Left lobe of liver (tissue), 2 donors: Measurements from ENCODE around the gene TNP1. TPM values are rescaled to one million over a fixed set of nuclear protein-coding genes. Genes with fewer than 3 reads are reported as not detected.

Source experiments
- ATAC-seq: fragments of 200-7000 bp; cut with Tn5 transposase; one replicate; pipeline ENCODE4 v1.9.1; 2020; ENCODE audit warnings: mild to moderate bottlenecking, moderate library complexity
- DNase-seq: peaks from one replicate; pipeline ENCODE4 v3.0.0-alpha.2; 2020; ENCODE audit warnings: low spot score
- total RNA-seq: library from RNA; stranded (reverse); gene quantifications from one replicate; pipeline ENCODE4 v1.2.1, GENCODE V29; 2021
- donor health status: DM: no; HTN: no; CAD: no; lungs with moderate emphysema.
- donor health status: DM: no; HTN: yes; CAD: no.

Gene TNP1
- total RNA-seq, 1 donor from 2014 or later, result not detected

GRCh38 chr2:216875862-216876261 lies 16.0 kb upstream of the TNP1 start:
- no peak for DNase-seq
- peak; percentile 17 for ATAC-seq

DNA sequence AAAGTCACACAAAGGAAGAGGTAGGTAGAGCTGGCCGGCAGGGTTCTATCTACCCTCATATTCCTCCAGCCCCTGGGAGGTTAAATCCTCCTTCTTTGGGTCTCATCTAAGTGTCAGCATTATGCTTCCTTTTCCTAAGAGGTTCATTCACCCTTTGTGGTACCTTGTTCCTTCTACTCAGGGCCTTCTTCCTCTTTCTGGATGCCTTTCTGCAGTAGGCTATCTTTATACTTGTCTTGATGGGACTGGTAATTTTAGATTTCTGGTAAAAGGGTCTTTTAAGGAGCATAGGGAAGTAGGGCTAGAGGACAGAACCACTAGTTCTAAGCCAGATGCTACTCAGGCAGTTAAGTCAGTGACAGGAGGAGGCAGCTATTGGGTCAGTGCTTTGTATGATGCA lies 13.7 kb upstream of the TNP1 start:
- ATAC-seq, result no peak
- no peak for DNase-seq

DNA sequence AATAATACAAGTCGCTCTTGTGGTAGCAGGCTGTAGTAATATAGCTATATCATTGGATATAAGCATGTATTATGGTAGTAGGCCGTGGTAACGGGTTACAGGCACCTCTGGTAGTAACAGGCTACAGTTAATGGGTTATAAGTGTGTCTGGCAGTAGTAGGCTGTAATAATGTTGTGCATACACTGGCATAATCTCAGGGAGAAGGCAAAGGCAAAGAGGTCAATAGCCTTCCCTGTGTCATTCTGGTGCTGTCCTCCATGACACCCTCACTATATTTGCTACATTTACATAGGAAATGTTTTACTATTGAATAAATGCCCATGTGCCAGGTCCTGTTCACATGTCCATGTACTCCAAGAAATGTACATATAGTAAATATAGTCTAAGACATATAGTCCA lies 12.8 kb upstream of the TNP1 start:
- no peak for DNase-seq
- peak; percentile 50 for ATAC-seq

GRCh38 chr2:216872040-216872439 lies 12.2 kb upstream of the TNP1 start:
- no peak for DNase-seq

DNA sequence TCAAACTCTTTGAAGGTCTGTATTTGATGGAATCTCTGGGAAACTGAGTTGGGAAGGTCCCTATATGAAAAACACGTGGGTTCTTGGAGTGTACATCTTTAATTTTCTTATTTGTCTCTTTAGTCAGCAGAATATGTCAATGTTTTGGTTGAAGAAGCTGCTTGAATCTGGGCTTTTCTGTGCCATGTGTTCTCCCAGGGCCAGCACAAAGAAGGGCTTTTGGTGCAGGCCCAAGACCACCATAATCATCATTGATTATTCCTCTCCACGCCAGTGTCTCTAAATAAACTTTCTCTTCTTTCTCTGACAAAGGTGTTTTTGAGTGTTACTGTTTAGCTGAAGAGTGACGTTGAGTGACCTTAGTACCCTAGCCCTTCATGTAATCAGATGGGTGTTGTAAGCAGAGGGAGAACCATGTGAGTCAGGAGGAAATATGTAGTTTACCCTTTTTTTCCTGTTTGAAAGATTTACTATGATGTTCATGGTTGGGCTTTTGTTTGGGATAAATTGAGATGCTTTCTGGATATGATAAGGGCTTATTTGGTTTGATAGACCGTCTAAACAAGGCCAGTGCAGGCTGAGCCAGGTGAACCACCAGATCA lies 11.6 kb upstream of the TNP1 start:
- peak; percentile 93 for ATAC-seq
- DNase-seq, result no peak

More at GRCh38 chr2:216872040-216872439, 12.2 kb upstream of the TNP1 start:
- peak; percentile 6 for ATAC-seq

DNA sequence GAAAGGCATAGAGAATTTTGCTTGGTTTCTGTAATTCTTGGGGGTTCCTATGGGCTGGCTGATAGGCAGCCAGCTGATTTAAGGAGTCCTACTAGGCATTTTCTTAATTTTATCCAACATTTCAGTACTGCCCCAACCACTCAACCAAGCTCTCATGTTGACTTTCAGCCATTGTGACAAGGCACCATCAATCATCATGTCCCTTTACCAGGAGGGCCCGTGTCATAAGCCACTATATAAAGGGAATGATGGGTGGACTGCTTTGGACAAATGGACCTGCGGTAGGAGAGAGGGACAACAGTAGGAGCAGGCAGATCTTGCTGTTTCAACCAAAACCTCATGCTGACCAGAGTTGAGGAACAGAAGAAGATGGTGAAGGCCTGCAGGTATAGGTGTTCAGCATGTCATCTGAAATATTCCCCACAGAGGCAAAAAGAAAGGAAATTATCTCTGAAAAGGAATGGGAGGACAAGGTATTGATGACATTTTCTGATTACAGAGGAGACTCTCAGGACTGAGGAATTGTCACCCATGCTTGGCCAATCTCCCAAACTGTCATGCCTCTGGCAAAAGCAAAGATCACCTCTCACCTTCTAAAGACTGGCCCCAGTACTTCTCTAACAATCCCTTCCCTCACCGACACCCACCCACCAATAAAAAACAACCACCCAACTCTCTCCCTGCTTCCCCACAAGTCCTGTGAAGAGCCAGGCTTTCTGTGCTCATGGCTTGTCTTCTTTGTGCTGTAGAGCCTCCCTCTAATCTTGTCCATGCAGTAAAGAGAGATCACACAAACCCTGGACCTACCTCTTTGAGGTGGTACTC lies 10.9 kb upstream of the TNP1 start:
- ATAC-seq, result peak; percentile 55
- DNase-seq, result peak; percentile 49

DNA sequence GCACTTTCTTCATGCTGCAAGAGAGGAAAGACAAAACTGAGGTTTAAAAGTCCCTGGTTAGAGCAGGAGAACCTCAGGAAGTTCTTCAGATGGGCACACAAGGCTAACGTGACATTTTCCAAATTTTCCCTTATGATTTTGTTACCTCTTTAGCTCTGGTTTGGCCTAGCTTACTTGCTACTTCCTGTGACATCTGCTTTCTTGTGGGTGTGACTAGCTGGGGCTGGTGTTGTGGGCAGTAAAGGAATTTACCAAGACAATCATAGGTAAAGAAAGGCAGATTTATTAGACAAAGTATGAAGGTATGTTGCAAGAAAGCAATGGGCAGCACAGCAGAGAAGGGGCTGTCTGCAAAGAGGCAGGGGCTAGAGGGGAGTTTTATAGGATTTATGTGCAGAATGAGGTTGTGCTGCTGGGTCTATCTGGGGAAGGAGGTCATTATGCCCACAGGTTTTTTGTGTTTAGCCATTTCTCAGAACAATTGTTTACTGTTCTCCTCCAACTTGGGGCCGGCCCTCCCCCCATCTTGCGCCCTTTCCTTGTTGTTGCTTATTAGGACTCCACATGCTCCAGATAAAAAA lies 6.7 kb upstream of the TNP1 start:
- DNase-seq, result no peak
- no peak for ATAC-seq

- ATAC-seq, result no peak
- no peak for DNase-seq
Observed at GRCh38 chr2:216865658-216866057, 5.8 kb upstream of the TNP1 start.

DNA sequence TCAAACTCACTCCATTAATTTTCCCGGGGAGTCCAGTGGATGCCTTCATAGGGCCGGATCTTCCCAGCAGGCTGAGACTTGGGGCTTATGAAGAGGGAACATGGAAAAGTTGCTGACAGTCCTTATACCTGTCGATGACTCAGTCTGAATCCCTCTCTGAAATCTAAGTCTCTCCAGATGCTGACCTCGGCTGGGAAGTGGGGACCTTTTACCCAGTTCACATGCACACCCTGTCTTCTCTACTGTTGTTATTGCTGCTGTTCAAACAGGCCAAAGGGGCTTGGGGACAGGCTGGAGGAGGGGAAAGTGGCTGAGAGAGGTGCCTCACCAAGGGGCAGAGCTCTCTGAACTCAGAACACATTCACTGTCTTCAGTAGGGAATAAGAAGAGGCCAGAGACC lies 4.1 kb upstream of the TNP1 start:
- DNase-seq (no peak), ATAC-seq (no peak)

DNA sequence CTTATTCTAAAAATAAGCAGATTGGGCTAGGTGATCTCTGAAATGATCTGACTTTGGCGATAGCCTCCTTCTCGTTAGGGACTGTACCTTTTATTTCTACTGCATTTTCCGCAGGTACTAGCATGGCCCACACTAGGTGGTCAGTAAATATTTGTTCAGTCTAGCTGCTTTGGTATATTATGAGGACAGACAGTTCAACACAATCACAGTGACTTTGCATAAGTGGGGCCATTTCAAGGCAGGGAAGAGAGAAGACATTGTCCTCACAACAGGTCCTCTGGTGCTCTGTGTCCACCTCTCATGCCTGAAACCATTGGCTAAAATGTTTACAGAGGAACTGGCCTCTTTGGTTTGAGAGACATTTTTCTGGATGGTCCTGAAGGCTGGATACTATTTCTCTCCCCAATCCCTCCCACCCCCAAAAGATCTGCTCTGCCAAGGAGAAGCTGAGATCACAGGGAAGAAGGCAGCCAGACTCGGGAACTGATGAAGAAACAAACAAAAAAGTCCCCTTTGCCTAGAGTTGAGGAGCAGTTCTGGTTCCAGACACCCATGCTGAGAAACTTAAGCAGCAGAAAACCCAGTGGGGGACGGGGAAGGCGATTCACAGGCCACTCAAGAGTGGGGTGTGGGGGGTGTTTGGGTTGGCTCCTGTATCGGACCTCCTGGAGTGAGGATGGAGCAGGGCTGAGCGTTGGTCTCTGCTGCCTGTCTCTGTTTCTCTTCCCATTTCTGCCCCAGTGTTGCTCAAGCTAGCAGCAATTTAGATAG lies 2.9 kb upstream of the TNP1 start:
- DNase-seq, result no peak
- ATAC-seq, result no peak

DNA sequence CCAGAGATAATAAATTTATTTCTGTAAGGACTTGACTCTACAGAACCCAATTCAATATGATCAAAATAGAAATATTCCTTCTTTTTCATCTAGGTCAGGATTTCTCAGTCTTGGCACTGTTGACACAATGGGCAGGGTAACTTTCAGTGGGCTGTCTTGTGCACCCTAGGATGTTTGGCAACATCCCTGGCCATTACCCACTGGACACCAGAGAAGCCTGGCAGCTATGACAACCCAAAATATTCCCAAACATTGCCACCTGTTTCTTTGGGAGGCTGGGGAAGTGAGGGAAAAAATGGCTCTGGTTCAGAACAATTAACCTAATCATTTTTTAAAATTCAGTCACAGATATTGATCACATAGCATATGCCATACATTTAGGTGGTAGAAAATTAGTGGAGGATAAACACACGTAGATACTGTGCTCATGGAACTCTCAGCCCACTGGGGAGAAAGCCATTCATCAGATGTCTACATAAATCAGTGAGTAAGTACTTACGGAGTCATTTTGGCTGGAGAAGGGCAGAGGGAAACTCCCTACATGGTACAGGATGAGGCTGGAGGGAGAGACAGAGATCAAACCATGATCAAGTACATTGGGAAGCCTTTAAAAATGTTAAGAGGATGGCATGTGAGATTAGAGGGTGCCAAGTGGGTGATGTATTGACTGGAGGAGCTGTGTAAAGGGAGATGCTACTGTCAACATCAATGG lies 718 bp upstream of the TNP1 start:
- DNase-seq (no peak), ATAC-seq (no peak)

DNA sequence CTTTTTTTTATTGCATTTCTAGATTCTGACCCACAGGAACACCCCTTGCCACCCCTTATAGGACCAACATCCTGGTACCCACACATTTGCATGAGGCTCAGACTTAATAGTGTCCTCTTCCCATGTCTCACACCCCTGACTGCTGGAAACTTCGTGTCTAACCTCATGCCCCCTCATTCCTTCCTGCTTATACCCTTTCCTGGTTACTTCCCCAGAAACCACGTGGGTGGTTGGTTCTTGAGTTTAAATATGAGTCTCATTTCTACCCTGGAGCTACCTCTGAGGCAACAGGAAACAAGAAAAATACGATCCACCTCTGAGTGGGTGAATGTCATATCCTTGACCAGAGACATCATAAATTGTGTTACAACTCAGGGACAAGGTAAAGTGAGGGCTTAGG lies 1.6 kb downstream of the TNP1 start:
- ATAC-seq (no peak), DNase-seq (no peak)

DNA sequence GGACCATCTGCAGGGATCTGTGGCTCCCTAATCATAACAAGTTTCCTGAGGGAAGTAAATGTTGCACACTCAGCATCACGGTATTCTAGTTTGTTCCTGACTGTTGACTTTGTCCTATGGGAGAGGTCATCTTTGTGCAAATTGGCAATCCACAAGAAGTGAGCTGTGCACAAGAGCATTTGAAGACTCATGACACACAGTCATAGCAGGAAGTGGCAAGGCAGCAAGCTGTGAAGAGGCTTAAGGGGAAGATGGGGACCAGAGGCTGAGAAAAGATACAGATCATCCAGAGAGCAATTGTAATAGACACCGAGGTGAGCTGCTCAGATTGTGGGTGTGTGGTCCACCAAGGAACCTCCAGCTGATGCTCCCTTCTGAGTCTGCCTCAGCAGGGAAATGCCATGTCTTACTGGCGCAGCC lies 2.7 kb downstream of the TNP1 start:
- ATAC-seq (peak; percentile 29), DNase-seq (no peak)

GRCh38 chr2:216856406-216857065 lies 3.3 kb downstream of the TNP1 start:
- no peak for ATAC-seq
- no peak for DNase-seq

DNA sequence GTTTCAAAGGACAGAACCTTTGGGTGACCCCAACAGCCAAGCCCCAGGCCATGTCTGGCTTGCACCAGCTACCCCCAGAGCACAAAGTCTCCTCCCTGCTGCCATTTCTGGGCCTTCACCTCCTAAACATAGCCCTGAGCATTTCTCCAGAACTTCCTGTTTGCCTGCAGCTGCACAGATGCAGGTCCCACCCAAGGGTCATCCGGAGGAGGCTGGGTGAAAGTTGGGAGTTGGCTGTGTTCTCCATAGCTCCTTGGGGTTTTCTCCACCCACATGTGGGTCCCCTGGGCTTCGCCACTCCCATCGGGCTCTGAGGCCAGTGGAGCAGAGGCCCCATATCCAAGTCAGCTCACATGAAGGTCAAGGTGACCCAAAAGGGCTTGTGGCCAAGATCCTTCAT lies 4.3 kb downstream of the TNP1 start:
- DNase-seq, result no peak
- no peak for ATAC-seq

DNA sequence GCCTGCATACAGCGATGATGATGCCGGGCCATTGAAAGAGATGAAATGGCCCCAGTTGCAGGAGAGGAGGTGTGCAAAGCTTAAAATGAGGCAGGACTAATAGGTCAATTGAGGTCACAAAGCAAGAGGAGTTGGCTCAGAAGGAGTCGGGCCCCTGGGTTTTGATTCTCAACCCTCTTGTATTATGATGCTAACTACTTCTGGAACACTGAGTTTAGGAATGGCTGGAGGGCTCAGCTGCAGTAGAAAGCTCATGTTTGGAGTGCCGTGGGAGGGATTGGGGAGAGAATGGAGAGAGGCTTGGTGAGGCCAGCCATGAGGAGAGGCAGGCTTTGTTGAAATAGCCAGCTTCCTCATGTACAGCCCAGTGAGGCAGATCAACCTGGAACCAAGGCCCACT lies 4.8 kb downstream of the TNP1 start:
- DNase-seq (no peak), ATAC-seq (no peak)

DNA sequence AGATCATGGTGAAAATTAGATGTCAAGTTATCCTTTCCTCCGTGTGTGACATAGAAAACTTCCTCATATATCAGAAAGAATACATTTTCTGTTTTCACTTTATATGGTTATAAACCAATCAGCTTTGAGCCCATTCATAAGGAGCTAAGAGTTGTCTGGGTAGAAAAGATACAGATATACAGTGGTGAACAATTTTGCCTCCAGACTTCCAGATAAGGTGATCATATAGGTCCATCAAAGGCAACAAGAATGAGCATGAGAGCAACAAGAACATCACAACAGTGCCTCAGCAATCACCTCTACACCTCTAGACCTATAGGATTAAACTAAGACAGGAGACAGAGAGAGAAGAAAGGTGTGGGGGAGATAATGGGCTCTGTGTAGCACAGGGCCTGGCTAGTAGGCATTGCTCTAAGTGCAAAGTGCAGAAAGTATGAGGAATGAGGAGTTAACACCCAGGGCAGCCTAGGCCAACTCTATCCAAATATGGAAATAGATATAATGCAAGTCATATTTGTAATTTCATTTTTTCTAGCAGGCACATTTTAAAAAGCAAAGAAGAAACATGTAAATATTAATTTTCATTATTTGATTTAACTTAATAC lies 8.3 kb downstream of the TNP1 start:
- ATAC-seq (no peak), DNase-seq (no peak)

DNA sequence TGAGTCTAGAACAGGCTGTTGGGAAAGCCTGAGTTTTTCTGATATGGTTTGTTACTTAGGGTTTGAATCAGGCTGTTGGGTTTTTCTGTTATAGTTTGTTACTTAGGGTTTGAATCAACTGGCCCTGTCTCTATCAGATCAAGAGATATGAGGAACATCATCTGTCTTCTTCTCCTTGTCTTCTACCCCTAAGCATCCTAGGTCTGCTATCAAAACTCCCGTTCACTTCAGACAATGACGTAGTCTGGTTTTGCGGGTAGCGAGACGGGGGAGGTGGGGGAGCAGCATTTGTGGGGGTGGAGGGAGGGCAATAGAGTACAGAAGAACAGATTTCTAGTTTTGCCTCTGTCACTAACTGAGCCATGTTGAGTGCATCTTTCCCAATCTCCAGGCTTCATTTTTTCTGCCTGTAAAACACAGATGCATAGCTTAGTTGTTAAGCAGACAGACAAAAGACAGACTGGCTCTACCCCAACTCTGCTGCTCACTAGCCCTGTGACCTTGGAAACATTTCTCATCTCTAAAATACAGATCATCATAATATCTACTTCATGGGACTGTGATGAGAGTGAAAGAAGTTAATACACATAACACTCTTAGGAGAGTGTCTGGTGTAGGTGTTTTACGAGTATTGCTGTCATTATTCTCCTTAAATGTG lies 9.1 kb downstream of the TNP1 start:
- DNase-seq (no peak), ATAC-seq (no peak)

DNA sequence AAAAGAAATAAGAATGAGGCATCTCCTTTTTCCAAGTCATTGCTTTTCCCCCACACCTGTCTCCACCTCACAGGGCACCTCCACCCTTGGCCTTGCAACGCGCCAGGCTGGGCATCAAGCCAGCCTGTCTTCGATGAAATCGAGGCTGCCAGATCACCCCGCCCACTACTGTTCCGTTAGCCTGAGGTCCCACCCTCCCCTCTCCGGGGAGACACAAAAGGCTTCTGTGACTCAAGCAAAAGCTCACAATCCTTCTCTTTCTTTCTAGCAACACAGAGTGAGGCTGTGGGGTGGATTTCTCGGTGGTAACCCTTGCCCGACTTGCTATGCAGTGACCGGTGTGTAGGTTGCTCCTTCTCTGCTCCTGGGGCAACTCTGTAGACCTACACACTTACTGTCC lies 9.9 kb downstream of the TNP1 start:
- no peak for DNase-seq
- ATAC-seq, result peak; percentile 33
